SU-DHL-6 (cell line): ENCODE measurements around the gene DNAJB14.
A peak's percentile ranks its signal among the peaks of the same experiment; 100 is the strongest.

Experiments
- H2AFZ ChIP-seq: fragments of 200-600 bp; sonication (generic); 2 replicates; pipeline ENCODE4 v1.6.1; 2014; ENCODE audit warnings: low read depth, mild to moderate bottlenecking, moderate library complexity, mixed read lengths, antibody characterized with exemption, low read length; ENCODE audit not compliant: severe bottlenecking
- H3F3A ChIP-seq: fragments of 200-600 bp; shearing (Covaris generic); 2 replicates; pipeline ENCODE4 v1.6.0; 2016; ENCODE audit warnings: antibody characterized with exemption, mild to moderate bottlenecking; ENCODE audit not compliant: insufficient read depth
- H3K27ac ChIP-seq: fragments of 200-600 bp; sonication (generic); 2 replicates; pipeline ENCODE4 v1.5.1; 2016; ENCODE audit warnings: low read depth, mild to moderate bottlenecking, low read length, moderate library complexity, mixed read lengths
- H3K27me3 ChIP-seq: fragments of 200-600 bp; sonication (generic), shearing (Covaris generic); 2 replicates; pipeline ENCODE4 v1.6.0; 2014; ENCODE audit warnings: mild to moderate bottlenecking, low read length
- H3K36me3 ChIP-seq: fragments of 200-600 bp; sonication (generic); 2 replicates; pipeline ENCODE4 v1.6.1; 2014; ENCODE audit warnings: mild to moderate bottlenecking, low read length, mixed read lengths
- H3K4me2 ChIP-seq: fragments of 300-600, 200-600 bp; shearing (Covaris generic), sonication (generic); 2 replicates; pipeline ENCODE4 v1.6.0; 2014; ENCODE audit warnings: low read length, low read depth, mild to moderate bottlenecking; ENCODE audit not compliant: poor library complexity, severe bottlenecking
- H3K4me3 ChIP-seq: fragments of 200-600 bp; sonication (generic); 2 replicates; pipeline ENCODE4 v1.5.1; 2014; ENCODE audit warnings: antibody characterized with exemption, low read length, mild to moderate bottlenecking, mixed read lengths; ENCODE audit not compliant: insufficient read depth, poor library complexity, severe bottlenecking
- H3K79me2 ChIP-seq: fragments of 200-600 bp; sonication (generic); 2 replicates; pipeline ENCODE4 v1.6.1; 2014; ENCODE audit warnings: mild to moderate bottlenecking, low read length, moderate library complexity; ENCODE audit not compliant: insufficient read depth
- H3K9ac ChIP-seq: fragments of 200-600 bp; sonication (generic); 2 replicates; pipeline ENCODE4 v1.7.0; 2014; ENCODE audit warnings: mild to moderate bottlenecking, low read length
- H3K9me2 ChIP-seq: fragments of 200-600 bp; sonication (generic); replicated peaks from 2 replicates; pipeline ENCODE4 v1.6.1; 2014; ENCODE audit warnings: low read length; ENCODE audit not compliant: insufficient read depth
- H3K9me3 ChIP-seq: fragments of 200-600 bp; sonication (generic); 2 replicates; pipeline ENCODE4 v1.6.1; 2014; ENCODE audit warnings: low read length, mixed read lengths; ENCODE audit not compliant: insufficient read depth
- H4K20me1 ChIP-seq: fragments of 200-600 bp; sonication (generic); 2 replicates; pipeline ENCODE4 v1.6.1; 2014; ENCODE audit warnings: low read depth, mild to moderate bottlenecking, antibody characterized with exemption, low read length, moderate library complexity, mixed read lengths
- EZH2phosphoT487 ChIP-seq: fragments of 200-600 bp; sonication (generic), shearing (Covaris generic); conservative IDR thresholded peaks from 2 replicates; pipeline ENCODE4 v1.6.1; 2018; ENCODE audit warnings: mild to moderate bottlenecking, antibody characterized with exemption, low read length, moderate library complexity, mixed read lengths
- TF ChIP-seq, protein P1 (sequence below): fragments of 200-600 bp; sonication (generic); IDR thresholded peaks from one replicate; pipeline ENCODE4 v1.5.1; 2017; ENCODE audit warnings: antibody characterized with exemption, mild to moderate bottlenecking, low read length, moderate library complexity; ENCODE audit not compliant: insufficient read depth, poor library complexity, severe bottlenecking

DNAJB14 gene

DNA sequence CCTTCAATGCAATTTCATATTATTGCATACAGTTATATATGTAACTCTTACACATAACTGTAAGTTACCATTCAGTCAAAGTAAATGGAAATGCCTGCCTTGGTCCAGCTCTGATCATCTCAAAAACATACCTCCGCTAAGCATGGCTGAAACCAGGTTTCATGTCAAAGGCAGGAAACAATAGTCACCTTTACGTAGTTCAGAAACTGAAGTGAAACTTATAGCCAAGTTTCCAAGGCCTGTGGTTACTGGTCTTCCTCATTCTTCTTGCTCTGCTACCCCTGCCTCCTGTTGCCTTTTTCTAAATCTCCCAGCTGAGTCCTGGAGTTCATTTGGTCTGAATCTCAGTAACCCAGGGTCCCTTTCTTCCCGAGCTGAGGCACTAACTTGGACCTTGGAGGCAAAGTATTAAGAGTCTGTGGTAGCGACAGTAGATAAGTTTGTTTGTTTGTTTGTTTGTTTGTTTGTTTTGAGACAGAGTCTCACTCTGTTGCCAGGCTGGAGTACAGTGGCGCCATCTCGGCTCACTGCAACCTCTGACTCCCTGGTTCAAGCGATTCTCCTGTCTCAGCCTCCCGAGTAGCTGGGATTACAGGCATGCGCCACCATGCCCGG is 98.9 kb downstream of the DNAJB14 start:
- no peaks in the 10 kb centered on the region for H3K36me3 ChIP-seq
- no peaks in the 10 kb centered on the region for H3K79me2 ChIP-seq
- no peak overlapping the region for H3K4me3 ChIP-seq
- peak overlapping the region; percentile 48; the same call in 1 of the 2 replicates for H3K27ac ChIP-seq
- H3F3A ChIP-seq, result no peaks in the 10 kb centered on the region
- H3K9ac ChIP-seq, result no peak overlapping the region
- H2AFZ ChIP-seq, result no peak overlapping the region
- no peaks in the 10 kb centered on the region for H3K27me3 ChIP-seq
- TF ChIP-seq EZH2phosphoT487, result no peak
- TF ChIP-seq, protein P1, sequence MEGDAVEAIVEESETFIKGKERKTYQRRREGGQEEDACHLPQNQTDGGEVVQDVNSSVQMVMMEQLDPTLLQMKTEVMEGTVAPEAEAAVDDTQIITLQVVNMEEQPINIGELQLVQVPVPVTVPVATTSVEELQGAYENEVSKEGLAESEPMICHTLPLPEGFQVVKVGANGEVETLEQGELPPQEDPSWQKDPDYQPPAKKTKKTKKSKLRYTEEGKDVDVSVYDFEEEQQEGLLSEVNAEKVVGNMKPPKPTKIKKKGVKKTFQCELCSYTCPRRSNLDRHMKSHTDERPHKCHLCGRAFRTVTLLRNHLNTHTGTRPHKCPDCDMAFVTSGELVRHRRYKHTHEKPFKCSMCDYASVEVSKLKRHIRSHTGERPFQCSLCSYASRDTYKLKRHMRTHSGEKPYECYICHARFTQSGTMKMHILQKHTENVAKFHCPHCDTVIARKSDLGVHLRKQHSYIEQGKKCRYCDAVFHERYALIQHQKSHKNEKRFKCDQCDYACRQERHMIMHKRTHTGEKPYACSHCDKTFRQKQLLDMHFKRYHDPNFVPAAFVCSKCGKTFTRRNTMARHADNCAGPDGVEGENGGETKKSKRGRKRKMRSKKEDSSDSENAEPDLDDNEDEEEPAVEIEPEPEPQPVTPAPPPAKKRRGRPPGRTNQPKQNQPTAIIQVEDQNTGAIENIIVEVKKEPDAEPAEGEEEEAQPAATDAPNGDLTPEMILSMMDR, result no peak
- no peaks in the 10 kb centered on the region for H4K20me1 ChIP-seq
- no peaks in the 10 kb centered on the region for H3K9me2 ChIP-seq
- peak overlapping the region; percentile 38 for H3K4me2 ChIP-seq
- H3K9me3 ChIP-seq, result no peaks in the 10 kb centered on the region

DNA sequence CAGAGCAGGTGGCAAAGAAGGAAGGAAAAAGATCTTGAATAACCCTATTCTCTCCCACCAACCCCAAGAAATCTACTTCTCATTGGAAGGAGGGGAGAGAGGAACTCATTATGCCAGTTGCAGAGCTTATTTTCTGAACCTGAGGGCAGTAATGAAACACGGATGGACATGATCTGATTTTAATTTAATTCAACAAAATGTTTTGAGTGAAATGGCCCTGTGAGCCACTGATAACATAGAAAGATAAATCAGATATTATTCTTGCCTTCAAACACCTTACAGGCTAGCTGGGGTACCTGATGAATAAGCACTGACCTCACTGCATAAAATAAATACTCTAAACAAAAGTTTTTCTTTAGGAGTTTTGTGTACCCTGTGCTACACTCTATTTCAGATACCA is 99.5 kb downstream of the DNAJB14 start:
- Histone ChIP-seq H3K4me3 (no peak overlapping the region), H3K27me3 (no peaks in the 10 kb centered on the region), H4K20me1 (no peaks in the 10 kb centered on the region), H2AFZ (no peak overlapping the region), H3K9ac (no peak overlapping the region), H3K36me3 (no peaks in the 10 kb centered on the region), H3K4me2 (peak overlapping the region; percentile 38), H3F3A (no peaks in the 10 kb centered on the region), H3K27ac (peak overlapping the region; percentile 48; the same call in 1 of the 2 replicates), H3K79me2 (no peaks in the 10 kb centered on the region), H3K9me2 (no peaks in the 10 kb centered on the region), H3K9me3 (no peaks in the 10 kb centered on the region)
- TF ChIP-seq, protein P1, result no peak
- no peak for TF ChIP-seq EZH2phosphoT487
